Measurements from ENCODE around the gene PCGF1. TPM values are rescaled to one million over a fixed set of nuclear protein-coding genes. Genes with fewer than 3 reads are reported as not detected.

Gene PCGF1
- total and polyA plus RNA-seq, 2 of the 13 experiments (the other 11 are each of a cell fraction or from before 2014, with no cell fraction given) = 20.4 to 22.6 TPM

- TF ChIP-seq NFAT5 (CRISPR knock-in tag; IDR thresholded peaks at IDR 0.05) = peak; percentile 43; the same call in 1 of the 2 replicates
- TF ChIP-seq KLF15 (CRISPR knock-in tag; IDR thresholded peaks at IDR 0.05; ENCODE audit: borderline replicate concordance) = peak; percentile 68; the same call in 1 of the 2 replicates
- no peak for TF ChIP-seq FOSL1 (CRISPR knock-in tag; IDR thresholded peaks at IDR 0.05; ENCODE audit: borderline replicate concordance)
- peak; percentile 92 for TF ChIP-seq POLR2AphosphoS5 (IDR thresholded peaks at IDR 0.05; ENCODE audit: low read depth, low read length)
- peak; percentile 81 for TF ChIP-seq ZNF883 (CRISPR knock-in tag; IDR thresholded peaks at IDR 0.05; ENCODE audit: not compliant biosample characterization)
- TF ChIP-seq HNRNPLL (IDR thresholded peaks at IDR 0.05; ENCODE audit: low read depth, low read length, poor library complexity, severe bottlenecking) = peak; percentile 71
- TF ChIP-seq REXO4 (CRISPR knock-in tag; IDR thresholded peaks at IDR 0.05; ENCODE audit: borderline replicate concordance) = no peak; the same call in none of the 2 replicates
- no peak for TF ChIP-seq ATM (IDR thresholded peaks at IDR 0.05; ENCODE audit: borderline replicate concordance)
- TF ChIP-seq NFKBIZ (CRISPR knock-in tag; IDR thresholded peaks at IDR 0.05) = peak; percentile 29
- 0 out of 2 replicates have a peak, but pooled peaks have one; percentile 43 for TF ChIP-seq ZNF362 (CRISPR knock-in tag; IDR thresholded peaks at IDR 0.05; ENCODE audit: borderline replicate concordance)
- TF ChIP-seq U2AF2 (IDR thresholded peaks at IDR 0.05; ENCODE audit: low read depth, low read length) = no peak
- peak; percentile 67 for TF ChIP-seq SP2 (CRISPR knock-in tag; IDR thresholded peaks at IDR 0.05)
- no peak for TF ChIP-seq ZBTB44 (CRISPR knock-in tag; IDR thresholded peaks at IDR 0.05)
- no peak for TF ChIP-seq NFIC (IDR thresholded peaks at IDR 0.05; ENCODE audit: low read length)
- no peak for TF ChIP-seq LBX2 (CRISPR knock-in tag; IDR thresholded peaks at IDR 0.05; ENCODE audit: borderline replicate concordance)
- no peak for TF ChIP-seq ZNF296 (CRISPR knock-in tag; conservative IDR thresholded peaks at IDR 0.05)
- no peak for TF ChIP-seq ZNF256 (CRISPR knock-in tag; conservative IDR thresholded peaks at IDR 0.05)
- no peak for TF ChIP-seq CCAR2 (optimal IDR thresholded peaks at IDR 0.05; ENCODE audit: low read depth, low read length)
- peak; percentile 83; the same call in 1 of the 2 replicates for TF ChIP-seq ZNF572 (CRISPR knock-in tag; IDR thresholded peaks at IDR 0.05)
- no peak for TF ChIP-seq ZNF235 (CRISPR knock-in tag; IDR thresholded peaks at IDR 0.05; ENCODE audit: borderline replicate concordance)
- peak; percentile 68 for TF ChIP-seq BRD4 (CRISPR knock-in tag; IDR thresholded peaks at IDR 0.05)
These were observed 24.5 kb downstream of the PCGF1 start, which contains the start of the genes CCDC142 and TTC31 (continued) for GRCh38 chr2:74482801-74483674.
